GM10847 (cell line): ENCODE data around the gene TSACC.

Experiments
- POLR2A ChIP-seq: IDR thresholded peaks from 2 replicates; pipeline ENCODE4 v1.6.1; 2011; ENCODE audit not compliant: insufficient read length; ENCODE audit errors: extremely low read depth

Gene TSACC

DNA sequence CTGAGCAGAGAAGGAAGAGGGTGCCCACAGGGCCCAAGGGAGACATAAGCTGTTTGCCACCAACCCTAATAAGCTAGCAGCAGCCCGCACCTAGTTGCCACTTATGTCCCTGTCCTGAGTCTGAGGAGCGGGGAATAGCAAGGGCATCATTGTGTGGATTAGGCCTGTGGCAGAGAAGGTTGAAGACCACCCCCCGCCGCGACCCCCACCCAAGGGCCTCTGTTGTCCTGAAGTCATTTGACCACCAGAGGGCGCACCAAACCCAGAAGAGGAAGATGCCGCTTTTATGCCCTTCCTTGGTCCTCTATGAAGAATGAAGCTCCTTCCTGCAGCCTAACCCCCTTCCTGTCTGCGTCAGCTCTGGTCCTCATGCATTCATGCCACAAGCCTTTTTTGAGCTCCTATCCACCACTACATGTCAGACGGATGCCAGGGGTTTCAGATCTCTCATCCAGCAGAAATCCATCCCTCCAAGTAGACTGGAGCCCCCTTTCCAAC lies 47.3 kb downstream of the TSACC start:
- no peak for TF ChIP-seq POLR2A

DNA sequence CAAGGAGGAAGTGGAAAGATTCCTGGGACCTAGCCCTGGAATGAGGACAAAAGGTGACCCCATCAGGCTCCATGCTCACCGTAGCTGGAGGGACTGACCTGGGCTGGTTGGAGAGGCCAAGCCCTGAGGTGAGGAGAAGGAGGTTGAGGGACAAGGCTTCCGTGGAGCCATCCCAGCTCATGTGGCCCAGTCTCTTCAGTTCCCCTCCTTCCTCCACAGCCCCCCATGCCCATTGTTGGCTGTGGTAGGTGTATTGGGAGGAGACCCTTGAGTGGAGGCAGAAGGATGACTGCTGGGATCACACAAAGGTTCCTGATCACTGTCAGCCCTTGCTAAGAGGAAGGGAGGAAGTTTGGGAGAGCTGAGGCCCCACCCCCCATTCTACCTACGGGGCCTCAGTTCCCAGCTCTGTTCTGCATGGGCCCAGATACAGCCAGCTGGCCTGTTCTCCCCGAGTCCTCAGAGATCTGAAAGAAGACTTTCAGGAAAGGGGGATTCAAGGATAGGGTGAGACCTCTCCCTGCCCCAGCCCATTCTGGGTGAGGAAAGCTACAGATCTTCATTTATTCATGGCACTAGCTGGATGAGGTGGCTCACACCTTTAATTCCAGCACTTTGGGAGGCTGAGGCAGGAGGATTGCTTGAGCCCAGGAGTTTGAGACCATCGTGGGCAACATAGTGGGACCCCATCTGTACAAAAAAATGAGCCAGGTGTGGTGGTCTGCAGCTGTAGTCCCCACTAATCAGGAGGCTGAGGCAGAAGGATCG lies 48.0 kb downstream of the TSACC start:
- TF ChIP-seq POLR2A, result no peak

DNA sequence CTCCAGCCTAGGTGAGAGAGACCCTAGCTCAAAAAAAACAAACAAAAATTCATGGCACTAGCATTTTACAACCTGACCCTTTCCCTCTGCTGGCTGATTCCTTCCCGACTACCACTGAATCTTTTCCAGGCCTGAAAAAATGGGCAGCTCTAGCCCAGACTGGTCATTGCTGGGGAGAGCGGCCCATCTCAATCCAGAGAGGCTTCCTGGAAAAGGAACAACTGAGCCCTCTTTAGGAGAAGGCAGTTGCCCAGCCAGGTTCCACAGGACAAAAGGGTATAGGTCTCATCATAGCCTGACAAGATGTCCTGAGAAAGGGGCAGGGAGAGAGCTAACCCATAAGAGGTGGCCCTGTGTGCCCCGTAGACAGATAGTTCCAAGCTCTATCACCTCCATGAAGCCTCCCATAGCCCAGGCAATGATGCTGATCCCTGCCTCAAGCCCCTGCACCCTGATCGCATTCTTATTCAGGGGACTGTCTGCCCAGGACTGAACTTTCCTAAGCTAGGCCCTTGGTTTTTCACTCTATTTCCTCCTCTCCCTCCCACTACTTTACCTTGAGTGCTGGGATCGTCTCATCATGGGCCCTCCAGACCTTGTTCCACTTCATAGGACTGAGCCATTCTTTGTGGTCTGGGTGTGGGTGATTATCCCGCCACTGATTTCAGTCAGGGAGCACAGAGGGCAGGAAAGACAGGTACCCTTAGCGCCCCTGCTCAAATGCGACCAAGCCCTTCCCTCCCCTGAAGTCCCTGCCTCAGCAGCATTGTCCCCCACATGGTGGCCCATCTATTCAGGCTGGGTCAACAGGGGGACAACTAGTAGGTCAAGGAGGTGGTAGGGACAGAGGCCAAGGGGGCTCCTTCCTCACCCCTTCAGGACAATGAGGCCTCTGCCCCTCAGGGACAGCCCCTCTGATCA lies 48.9 kb downstream of the TSACC start:
- no peak for TF ChIP-seq POLR2A

DNA sequence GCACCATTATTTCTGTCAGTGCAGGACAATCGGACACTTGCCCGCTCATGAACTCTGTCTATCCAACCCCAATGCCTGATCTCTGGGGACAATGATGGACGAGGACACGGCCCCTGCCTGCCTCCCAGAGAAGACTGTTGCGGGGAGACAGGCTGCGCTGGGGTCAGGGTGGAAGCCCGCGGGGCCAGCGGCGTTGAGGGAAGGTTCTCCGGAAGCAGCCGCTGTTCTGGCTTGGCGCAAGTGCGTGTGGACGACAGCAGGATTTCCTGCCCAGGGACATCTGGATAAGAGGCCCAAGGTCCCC lies 49.5 kb downstream of the TSACC start:
- no peak for TF ChIP-seq POLR2A

DNA sequence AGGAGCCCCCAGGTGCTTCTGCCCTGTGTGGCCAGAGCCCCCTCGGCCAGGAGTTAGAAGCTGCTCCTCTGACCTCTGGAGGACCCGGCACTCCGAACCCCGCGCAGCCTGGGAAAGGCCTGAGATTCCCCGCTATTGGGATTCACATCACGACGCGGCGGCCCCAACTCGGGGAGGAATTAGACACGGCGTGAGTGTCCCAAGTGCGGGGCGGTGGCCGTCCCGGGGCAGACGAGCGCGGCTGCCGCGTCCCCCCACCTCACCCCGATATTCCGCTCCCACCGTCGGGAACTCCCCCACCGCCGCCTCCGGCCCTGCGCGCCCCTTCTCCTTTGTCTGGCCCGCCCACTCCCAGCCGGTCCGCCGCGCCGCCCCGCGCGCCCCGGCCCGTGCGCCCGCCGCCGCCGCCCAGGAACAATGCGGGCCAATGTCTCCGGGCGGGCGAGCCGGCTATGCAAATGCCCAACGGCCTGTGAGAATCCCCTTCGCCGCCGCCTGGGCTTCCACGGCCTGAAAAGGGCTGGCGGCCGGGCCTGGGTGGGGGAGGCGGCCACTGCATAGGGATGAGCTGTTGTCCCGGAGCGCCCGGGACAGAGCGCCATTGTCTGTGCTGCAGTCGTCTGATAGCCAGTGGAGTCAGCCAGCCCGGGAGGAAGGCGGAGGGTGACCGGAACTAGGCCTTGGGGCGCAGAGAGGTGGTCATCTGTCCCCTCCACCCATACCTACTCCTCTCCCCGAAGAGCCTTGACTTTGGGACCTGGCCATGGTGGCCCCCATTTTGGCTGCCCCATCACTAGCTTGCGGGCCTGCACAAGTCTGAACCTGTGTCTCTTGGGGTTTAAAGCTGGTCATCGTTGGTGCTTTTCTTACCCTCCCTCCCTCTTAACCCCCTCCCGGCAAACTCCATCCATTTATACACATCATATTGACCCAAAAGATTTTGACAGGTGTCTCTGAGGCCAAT lies 50.1 kb downstream of the TSACC start:
- no peak for TF ChIP-seq POLR2A

DNA sequence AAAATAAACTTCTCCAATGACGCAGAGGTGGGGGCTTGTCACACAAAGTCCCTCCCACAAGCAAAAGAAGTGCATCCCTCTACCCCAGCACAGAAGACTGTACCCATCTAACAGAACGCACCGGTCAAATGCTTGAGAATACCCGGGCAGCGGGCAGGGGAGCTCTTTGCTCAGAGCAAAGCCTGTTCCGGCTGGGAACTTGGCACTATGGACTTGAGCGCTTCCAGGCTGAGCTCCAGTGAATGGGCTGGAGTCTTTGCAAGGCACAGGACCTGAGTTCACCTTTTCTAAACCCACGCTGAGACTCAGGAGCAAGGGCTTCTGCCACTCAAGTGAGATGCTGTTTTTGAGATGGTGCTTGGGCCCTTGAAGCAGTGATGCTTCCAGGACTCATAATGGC lies 51.0 kb downstream of the TSACC start:
- TF ChIP-seq POLR2A, result no peak

DNA sequence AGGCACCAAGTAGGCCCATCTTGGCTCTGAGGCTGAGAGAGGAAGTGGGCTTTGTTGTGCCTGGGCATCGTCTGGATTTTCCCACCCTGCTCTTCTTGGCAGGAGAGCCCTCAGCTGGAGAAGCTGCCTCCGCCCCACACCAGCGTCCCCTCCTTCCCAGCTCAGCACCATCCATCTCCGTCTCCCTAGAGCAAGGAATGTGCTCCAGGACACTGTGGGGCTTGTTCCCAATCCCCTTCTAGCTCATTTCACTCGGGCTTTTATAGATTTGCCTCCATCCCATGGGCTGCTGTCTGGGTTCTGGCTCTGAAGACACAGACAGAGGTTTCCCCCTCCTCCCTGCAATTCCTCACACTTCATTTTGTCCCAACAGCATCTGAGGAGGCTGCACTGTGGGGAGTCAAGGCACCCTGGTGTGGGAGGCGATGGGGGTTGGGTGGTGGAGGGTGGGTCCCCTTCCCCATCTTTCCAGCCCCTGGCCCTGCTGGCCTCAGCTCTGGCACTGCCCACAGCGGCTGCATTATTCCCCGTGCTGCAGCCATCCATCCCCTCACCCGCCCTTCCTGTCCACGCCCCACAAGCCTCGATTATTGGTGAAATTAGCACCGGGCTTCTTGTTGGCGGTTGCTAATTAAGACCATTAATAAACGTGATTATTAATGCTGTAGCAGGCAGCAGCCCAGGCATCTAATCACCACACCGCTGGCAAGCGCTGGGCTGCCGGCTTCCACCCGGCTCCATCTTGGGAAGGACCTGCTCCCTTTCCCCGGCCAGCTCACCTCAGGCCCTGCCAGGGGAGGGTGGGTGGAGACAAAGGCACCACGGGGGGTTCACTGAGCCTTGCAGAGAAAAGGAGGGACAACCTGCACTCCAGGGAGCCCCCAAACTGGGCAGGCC lies 52.4 kb downstream of the TSACC start:
- no peak for TF ChIP-seq POLR2A

DNA sequence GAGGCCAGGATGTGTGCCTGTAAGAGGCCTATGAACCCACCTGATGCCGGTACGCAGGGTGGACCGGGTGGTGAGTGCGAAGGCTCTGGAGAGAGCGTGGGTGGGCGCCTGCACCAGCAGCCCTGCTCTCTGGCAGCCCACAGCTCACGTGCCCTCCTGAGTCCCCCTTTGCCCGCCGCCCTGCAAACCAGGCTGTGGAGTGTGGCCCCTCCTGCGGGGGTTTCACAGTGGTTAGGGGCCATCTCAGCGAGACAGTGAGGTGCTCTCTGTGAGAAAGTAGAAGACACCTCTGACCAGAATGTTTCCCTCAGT lies 53.0 kb downstream of the TSACC start:
- TF ChIP-seq POLR2A, result no peak

DNA sequence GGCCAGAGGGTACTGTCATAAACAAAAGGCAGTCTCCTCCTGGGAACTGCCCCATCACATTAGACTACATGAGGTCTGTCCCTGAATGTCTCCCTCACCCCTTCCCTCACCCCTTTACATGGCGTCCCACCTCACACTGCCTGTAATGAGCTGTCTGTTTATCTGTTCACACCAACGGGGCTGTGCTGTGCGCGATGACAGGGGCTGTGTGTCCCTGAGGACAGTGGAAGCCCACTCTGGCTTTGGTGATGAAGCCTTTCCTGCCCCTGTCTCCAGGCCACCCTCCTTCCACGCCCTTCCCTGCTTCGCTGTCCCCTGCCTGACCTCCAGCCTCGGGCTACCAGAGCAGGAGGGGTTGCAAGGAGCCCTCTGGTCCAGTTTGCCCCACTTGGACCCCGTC lies 53.4 kb downstream of the TSACC start:
- TF ChIP-seq POLR2A, result no peak

DNA sequence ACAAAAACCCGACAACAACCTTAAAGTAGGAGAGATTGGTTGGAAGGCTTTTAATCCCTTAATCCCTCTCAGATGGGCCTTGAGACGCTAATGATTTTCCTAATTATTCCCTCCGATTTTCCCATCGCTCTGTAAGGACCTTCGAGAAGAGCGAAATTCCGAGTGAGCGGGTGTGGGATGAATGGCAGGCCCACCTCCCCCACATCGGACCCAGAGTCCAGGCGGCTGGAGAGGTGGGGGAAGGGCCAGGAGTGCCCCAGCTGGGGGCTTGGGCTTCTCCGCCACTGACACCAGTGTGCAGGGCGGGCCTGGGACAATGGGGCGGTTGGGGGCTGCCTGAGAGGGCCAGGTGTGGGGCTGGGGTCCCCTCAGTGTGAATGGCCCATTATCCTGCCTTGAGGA lies 54.1 kb downstream of the TSACC start:
- no peak for TF ChIP-seq POLR2A

DNA sequence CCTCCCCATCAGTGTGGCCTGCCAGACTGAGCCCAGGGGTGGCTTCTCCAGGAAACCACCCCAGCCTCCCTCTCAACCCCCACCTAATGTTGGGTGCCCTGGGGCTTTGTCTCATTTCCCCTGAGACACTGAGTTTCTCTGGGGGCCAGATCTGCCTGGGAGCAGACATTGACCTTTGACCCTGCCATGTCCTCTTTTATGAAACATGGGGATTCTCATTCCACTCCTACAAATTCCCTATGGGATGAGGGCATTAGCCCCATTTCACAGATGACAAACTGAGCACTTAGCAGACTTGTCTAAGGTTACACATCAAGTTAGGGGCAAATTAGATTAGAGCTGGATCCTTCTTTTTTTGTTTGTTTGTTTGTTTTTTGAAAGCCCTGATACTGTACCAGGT lies 54.8 kb downstream of the TSACC start:
- TF ChIP-seq POLR2A, result no peak

DNA sequence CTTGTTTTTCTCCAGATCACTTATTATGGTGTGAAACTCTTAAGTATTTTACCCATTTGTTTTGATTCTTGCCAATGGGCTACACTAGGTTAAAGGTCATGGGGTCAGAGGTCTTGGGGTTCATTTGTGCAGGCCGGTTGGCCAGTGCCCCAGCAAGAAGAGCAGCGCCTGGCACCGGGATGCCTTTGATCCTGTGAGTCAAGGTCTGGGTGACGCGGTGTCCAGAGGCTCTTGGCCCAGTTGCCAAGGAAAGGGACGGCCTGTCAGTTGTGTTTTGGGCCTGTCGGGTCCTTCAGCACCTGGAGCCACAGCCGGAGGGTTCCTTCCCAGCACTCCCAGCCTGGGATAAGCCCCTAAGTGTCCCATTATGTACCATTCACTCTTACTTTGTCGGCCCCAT lies 55.8 kb downstream of the TSACC start:
- TF ChIP-seq POLR2A, result no peak

DNA sequence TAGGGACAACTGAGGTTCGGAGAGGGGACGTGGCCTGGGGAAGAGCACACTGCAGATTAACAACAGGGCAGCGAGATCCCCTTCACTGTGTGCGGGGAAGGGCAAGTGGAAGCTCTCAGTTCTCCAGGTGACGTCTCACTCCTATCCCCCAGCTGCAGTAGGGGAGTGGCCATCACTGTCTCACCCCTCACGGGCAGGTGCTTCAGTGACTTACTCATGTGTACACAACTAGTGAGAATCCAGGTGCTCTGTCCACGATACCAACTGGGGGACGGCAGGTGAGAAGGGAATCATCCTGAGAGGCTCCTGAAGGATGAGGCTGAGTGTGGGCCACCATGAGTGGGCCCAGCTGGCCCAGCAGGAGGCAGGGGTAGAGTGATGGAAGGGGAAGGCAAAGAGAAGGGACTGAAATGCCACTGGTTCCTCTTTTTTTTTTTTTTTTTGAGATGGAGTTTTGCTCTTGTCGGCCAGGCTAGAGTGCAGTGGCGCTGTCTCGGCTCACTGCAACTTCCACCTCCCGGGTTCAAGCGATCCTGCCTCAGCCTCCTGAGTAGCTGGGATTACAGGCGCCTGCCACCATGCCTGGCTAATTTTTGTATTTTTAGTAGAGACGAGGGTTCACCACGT lies 56.6 kb downstream of the TSACC start:
- no peak for TF ChIP-seq POLR2A
